ENCODE data around the gene MIDN.

DNA sequence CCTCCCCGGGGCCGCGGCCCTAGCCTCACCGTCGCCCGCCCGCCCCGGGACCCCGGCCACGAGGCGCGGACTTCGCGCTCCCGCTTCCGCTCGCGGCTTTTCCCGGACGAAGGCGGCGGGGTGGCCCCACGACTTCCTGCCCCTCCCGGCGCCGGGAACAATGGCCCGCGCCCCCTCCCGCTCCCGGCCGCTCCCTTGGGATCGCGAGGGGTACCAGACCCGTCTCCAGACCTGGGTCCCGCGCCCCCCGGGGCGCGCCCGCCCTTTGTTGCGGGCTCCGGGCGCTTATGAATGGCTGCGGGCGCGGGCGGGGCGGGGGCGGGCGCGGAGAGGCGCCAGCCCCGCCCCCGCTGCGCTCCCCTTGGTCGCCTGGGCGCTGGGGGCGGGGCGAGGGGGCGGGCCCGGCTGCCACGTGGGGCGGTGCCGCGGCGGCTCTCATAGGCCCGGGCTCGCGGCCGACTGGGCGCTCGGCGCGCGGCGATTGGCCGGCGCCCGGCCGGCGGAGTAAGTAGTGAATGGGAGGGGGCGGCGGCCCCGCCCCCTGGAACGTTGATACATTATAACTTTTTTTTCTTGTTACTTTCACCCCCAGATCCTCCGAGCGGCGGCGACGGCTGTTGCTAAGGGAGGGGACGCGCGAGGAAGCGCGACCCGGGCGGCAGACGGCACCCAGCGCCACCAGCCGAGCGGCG is 1.1 kb downstream of the MIDN start:
- TF ChIP-seq, protein P1, sequence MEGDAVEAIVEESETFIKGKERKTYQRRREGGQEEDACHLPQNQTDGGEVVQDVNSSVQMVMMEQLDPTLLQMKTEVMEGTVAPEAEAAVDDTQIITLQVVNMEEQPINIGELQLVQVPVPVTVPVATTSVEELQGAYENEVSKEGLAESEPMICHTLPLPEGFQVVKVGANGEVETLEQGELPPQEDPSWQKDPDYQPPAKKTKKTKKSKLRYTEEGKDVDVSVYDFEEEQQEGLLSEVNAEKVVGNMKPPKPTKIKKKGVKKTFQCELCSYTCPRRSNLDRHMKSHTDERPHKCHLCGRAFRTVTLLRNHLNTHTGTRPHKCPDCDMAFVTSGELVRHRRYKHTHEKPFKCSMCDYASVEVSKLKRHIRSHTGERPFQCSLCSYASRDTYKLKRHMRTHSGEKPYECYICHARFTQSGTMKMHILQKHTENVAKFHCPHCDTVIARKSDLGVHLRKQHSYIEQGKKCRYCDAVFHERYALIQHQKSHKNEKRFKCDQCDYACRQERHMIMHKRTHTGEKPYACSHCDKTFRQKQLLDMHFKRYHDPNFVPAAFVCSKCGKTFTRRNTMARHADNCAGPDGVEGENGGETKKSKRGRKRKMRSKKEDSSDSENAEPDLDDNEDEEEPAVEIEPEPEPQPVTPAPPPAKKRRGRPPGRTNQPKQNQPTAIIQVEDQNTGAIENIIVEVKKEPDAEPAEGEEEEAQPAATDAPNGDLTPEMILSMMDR (tag by site-specific recombination; IDR thresholded peaks at IDR 0.05), result peak; percentile 19; the same call in 1 of the 2 replicates
- TF ChIP-seq ZNF133 (tag by site-specific recombination; IDR thresholded peaks at IDR 0.05), result no peak
- TF ChIP-seq, protein P2, sequence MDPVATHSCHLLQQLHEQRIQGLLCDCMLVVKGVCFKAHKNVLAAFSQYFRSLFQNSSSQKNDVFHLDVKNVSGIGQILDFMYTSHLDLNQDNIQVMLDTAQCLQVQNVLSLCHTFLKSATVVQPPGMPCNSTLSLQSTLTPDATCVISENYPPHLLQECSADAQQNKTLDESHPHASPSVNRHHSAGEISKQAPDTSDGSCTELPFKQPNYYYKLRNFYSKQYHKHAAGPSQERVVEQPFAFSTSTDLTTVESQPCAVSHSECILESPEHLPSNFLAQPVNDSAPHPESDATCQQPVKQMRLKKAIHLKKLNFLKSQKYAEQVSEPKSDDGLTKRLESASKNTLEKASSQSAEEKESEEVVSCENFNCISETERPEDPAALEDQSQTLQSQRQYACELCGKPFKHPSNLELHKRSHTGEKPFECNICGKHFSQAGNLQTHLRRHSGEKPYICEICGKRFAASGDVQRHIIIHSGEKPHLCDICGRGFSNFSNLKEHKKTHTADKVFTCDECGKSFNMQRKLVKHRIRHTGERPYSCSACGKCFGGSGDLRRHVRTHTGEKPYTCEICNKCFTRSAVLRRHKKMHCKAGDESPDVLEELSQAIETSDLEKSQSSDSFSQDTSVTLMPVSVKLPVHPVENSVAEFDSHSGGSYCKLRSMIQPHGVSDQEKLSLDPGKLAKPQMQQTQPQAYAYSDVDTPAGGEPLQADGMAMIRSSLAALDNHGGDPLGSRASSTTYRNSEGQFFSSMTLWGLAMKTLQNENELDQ (tag by site-specific recombination; IDR thresholded peaks at IDR 0.05; ENCODE audit: low read depth), result no peak
- TF ChIP-seq KLF1 (tag by site-specific recombination; IDR thresholded peaks at IDR 0.05), result peak; percentile 40
- TF ChIP-seq BCL11A (tag by site-specific recombination; IDR thresholded peaks at IDR 0.05; ENCODE audit: low read depth), result peak; percentile 60; the same call in 1 of the 2 replicates
- no peak for TF ChIP-seq ZNF138 (tag by site-specific recombination; IDR thresholded peaks at IDR 0.05; ENCODE audit: borderline replicate concordance)
- TF ChIP-seq ZNF157 (tag by site-specific recombination; IDR thresholded peaks at IDR 0.05), result no peak
- no peak for TF ChIP-seq ZNF621 (tag by site-specific recombination; IDR thresholded peaks at IDR 0.05)
- no peak for TF ChIP-seq YY1 (tag by site-specific recombination; IDR thresholded peaks at IDR 0.05)
- TF ChIP-seq MYNN (tag by site-specific recombination; IDR thresholded peaks at IDR 0.05; ENCODE audit: borderline replicate concordance), result no peak
- TF ChIP-seq ZFHX2 (tag by site-specific recombination; conservative IDR thresholded peaks at IDR 0.05), result no peak; the same call in 1 of the 2 replicates
